Activated gamma-delta T cell treated with anti-CD3 and anti-CD28 coated beads, Interleukin-2, amount 50 U/mL, for 16 hours (primary cell): ENCODE data around the gene ARHGAP26.

Experiments
- DNase-seq: peaks from one replicate; pipeline ENCODE4 v3.0.0-alpha.2; 2020; ENCODE audit warnings: low read depth

The ARHGAP26 gene

GRCh38 chr5:142829801-142830220, 59.6 kb downstream of the ARHGAP26 start:
- DNase-seq = no peak

GRCh38 chr5:142830241-142831008, 60.2 kb downstream of the ARHGAP26 start:
- no peak for DNase-seq

GRCh38 chr5:142831009-142831383, 60.8 kb downstream of the ARHGAP26 start:
- no peak for DNase-seq

GRCh38 chr5:142832263-142832662, 62.1 kb downstream of the ARHGAP26 start:
- DNase-seq = no peak

- DNase-seq = no peak
Measured at GRCh38 chr5:142833517-142834449, 63.6 kb downstream of the ARHGAP26 start.

GRCh38 chr5:142834504-142834903, 64.3 kb downstream of the ARHGAP26 start:
- DNase-seq = no peak

GRCh38 chr5:142835540-142835939, 65.4 kb downstream of the ARHGAP26 start:
- no peak for DNase-seq

- no peak for DNase-seq
Measured at GRCh38 chr5:142836048-142836447, 65.9 kb downstream of the ARHGAP26 start.

GRCh38 chr5:142837081-142837725, 67.0 kb downstream of the ARHGAP26 start:
- DNase-seq = no peak

GRCh38 chr5:142838845-142839244, 68.7 kb downstream of the ARHGAP26 start:
- DNase-seq = no peak

GRCh38 chr5:142839711-142840346, 69.7 kb downstream of the ARHGAP26 start:
- no peak for DNase-seq

- no peak for DNase-seq
Measured at GRCh38 chr5:142840575-142840974, 70.4 kb downstream of the ARHGAP26 start.

GRCh38 chr5:142841511-142842265, 71.5 kb downstream of the ARHGAP26 start:
- DNase-seq = no peak

- DNase-seq = no peak
Measured at GRCh38 chr5:142842994-142843905, 73.1 kb downstream of the ARHGAP26 start.

- DNase-seq = no peak
Measured at GRCh38 chr5:142844866-142845265, 74.7 kb downstream of the ARHGAP26 start.

GRCh38 chr5:142845402-142845921, 75.3 kb downstream of the ARHGAP26 start:
- DNase-seq = no peak

- no peak for DNase-seq
Measured at GRCh38 chr5:142845954-142846398, 75.8 kb downstream of the ARHGAP26 start.

- DNase-seq = no peak
Measured at GRCh38 chr5:142846406-142846805, 76.2 kb downstream of the ARHGAP26 start.

- DNase-seq = no peak
Measured at GRCh38 chr5:142847898-142848790, 78.0 kb downstream of the ARHGAP26 start.
